RPMI7951 (cell line): ENCODE measurements around the gene HIVEP3. TPM values are rescaled to one million over a fixed set of nuclear protein-coding genes. Genes with fewer than 3 reads are reported as not detected.

Experiments used
- DNase-seq: peaks from one replicate; pipeline ENCODE4 v3.0.0-alpha.2; 2012; ENCODE audit warnings: low read depth
- total RNA-seq: library from RNA; depleted of rRNA; stranded (reverse); fragments of >200 nt; shearing (Covaris generic); gene quantifications from 2 replicates; pipeline ENCODE4 v1.2.3, GENCODE V29; 2014

The HIVEP3 gene
- total RNA-seq, 1 experiment from 2014 or later, result 4.1 TPM

GRCh38 chr1:41485605-41486004, 433.1 kb downstream of the HIVEP3 start:
- DNase-seq, result peak; percentile 80

DNA sequence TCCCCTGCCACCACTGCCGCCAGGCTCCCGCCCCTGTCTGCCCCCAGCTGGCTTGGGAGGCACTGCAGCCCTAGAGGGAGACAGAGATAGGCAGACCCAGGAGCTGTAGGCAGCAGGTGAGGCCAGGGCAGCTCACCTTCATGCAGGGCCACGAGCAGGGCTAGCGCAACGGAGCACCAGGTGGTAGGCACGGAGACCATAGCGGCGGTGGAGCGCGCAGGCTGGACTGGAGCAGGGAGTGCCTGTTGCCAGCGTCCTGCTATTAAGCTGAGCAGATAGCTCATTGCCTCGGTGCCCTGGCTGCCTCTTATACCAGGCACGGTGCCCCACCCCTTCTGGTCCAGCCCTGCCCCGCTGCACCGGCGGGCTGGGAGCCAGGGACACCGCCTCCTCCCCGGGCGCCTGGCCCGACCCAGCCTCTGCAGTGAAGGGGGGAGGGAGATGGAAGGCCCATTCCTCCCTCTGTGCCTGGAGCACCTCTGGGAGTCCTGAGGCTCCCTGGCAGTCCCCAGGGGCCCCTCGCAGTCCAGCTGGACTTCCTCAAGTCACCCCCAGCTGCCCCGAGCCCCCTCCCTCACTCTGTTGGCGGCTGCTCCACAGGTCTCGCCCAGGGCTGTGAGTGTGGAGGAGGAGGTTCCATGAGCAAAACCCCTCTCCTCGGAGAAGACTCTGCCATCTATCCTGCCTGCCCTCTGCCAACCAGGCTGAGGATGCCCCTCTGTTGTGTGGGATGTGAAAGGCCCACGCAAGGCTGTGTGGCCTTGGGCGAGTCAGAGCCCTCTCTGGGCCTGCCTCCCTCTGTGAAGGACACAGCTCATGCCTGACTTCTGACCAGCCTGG, 434.1 kb downstream of the HIVEP3 start, which contains the start of gene EDN2:
Gene EDN2, minus strand, starts transcription at position 282 of the 840 bp plus-strand sequence. Its CDS starts 82 bp downstream, at position 200.
- DNase-seq, result no peak

DNA sequence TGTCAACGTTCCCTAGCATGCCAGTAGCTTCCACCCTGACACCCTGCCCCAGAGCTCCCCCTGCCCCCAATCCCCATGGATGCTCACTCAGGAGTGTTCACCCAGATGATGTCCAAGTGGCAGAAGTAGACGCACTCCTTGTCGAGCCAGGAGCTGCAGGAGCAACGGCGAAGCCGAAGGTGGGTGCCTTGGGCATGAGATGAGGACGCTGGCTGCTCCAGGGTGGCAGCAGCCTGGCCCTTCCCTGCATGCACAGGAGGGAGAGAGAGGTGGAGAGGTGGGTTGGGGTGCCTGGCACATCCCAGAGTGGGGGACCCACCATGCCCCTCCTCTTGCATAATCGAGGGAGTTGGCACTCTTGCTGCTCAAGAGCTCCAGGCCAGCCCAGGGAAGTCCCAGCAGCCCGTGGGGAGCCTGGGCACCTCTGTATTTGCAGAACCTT, 434.7 kb downstream of the HIVEP3 start:
- no peak for DNase-seq

DNA sequence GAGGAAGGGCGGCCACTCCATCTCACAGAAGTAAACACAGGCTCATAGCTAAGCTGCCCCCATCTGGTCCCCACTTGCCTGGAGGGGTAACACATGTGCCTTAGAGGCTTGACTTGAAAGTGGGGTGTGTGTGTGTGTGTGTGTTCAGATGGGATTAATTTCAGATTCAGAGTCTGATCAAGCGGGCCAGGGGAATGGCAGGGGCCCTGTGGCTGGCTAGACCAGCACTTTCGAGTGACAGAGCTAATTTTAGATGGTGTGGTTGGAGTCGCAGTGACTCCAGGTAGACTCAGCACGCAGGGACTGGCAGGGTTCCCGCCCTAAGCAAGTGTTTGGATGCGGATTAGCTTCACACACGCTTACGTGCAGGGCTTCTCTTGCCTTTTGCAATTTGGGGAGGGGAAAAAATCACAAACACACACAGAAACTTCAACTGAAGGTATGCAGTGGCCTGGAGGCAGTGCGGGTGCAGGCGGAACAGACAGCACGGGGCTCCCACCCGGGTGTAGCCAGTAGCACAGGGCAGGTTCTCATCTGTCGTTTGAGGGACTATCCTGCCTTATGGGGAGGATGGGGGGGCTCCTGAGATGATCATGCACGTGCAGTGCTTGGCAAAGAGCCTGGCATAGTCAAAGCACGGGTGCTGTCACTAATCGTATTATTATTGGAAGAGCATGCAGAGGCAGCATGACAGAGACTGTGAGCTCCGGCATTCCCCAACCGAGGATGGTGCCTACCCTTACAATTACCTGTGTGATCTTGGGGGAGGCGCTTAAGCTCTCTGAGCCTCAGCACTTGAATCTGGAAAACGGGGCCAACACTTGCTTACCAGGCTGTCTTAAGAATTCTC, 435.5 kb downstream of the HIVEP3 start:
- DNase-seq, result peak; percentile 21

DNA sequence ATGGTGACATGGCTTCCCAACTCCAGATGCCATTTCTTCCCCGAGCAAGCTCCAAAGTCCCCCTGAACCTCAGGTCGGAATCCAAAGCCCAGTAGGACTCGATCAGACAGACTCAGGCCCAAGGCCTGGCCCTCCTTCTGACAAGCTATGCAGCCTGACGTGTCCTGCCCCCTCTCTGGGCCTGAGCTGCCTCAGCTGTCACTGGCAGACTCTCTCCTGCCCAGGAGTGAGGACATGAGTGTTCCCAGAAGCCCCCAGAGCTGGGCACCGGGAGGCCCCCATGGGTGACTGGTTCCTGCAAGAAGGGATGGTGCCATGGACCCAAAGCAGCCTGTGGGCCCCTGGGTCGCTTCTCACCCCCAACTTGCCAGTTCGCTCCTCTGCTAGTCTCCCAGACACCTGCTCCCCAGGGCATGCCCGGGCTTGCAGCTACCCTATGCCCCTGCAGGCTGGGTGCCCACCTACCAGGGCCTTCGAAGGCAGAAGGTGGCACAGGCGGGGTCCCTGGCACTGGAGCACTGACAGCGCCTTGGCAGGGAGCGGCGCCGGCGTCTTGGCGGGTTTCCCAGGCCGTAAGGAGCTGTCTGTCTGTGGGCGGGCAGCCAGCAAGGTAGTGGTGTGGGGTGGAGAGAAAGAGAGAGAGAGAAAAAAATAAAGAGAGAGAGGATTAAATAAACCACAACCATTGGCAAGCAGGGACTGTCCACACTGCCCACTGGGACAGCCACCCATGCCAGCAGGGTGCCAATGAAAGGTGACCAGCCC, 436.5 kb downstream of the HIVEP3 start:
- no peak for DNase-seq

DNA sequence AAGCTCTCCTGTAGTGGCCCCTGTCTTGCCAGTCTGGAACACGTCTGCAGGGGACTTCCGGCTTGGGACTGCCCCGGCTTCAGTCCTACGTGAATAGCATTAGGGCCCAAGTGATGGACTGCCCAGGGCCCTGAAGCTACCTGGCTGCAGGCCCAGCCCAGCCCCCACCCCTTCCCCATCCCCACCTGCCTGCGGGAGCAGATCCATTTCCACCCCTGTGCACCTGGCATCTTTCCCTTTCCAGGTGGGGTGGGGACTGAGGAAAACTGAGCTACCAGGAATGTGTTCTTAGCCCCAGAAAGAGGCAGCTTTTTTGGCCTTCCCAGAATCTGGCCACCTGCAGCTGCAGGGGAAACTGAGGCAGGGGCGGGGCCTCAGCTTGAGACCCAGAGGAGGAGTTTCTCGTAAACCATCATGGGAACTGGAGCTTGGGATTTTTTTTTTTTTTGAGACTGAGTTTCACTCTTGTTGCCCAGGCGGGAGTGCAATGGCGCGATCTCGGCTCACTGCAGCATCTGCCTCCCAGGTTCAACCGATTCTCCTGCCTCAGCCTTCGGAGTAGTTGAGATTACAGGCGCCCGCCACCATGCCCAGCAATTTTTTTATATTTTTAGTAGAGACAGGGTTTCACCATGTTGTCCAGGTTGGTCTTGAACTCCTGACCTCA, 437.5 kb downstream of the HIVEP3 start:
- DNase-seq, result no peak

DNA sequence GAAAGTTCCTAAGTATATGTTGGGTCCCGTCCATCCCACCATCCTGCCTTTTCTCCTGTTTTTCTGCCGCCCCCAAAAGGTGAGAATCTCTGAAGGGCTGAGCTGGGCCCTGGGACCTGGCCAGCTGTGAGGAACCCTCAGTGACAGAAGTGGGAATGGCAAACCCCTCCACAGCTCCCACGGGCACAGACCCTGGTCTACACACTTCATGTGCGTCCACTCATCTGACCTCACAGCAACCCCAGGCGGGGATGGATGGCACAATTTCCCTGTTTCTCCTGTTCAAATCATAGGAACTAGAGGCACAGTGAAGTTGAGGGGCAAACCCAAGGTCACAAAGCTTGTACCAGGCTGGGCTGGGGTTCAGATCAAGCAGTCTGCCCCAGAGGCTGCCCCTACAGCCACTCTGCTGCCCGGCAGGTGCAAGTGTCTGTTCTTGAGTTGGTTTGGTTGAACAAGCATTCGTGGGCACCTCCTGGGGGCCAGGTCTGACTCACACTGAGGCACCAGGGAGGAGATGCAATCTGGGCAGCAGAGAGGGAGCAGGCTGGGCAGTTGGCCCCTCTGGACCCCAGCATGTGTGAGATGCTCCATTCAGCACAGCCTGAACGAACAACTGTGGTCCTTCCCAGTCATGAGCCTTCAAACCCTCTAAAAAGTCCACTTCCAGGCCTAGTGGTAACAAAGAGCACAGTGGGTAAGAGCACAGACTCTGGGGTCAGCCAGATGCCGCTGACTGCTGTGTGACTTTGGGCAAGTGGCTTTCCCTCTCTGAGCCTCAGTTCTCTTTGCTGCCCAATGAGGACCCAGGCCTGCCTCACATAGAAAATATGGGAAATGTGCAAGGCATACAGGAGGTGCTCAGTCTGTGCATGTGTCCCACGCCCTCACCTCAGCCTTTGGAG, 438.3 kb downstream of the HIVEP3 start:
- DNase-seq, result no peak

GRCh38 chr1:41479808-41480160, 438.9 kb downstream of the HIVEP3 start:
- DNase-seq, result no peak

- DNase-seq, result no peak
Measured at GRCh38 chr1:41479000-41479807, 439.5 kb downstream of the HIVEP3 start.

DNA sequence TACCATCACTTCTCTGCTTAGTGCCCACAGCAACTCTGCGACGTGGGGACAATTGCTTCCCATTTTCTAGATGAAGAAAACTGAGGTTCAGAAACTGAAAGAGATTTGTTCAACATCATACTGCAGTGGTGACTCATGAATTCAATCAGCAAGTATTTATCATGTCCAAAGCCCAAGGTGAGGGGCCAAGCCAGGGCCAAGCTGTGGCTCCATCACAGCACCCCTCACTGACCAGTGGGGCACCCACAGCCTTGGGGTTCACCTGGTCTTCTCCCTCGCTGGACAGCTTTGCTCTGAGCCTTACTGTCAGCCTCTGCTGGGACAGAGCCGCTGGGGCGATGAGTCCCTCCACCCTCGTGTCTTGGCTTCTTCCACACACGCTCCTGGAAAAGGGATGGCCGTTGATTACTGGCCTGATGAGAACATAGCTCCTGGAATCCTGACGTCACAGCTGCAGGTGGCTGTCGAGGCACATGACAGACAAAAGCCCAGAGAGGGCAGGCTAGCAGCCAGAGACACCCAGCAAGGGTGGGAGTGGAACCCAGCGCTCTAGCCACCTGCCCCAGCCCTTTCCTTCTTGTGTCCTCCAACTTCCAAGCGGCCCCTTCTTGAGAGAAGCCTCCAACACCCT, 440.5 kb downstream of the HIVEP3 start:
- DNase-seq, result no peak

GRCh38 chr1:41476807-41477361, 441.8 kb downstream of the HIVEP3 start:
- DNase-seq, result no peak

GRCh38 chr1:41475859-41476567, 442.7 kb downstream of the HIVEP3 start:
- no peak for DNase-seq

GRCh38 chr1:41475346-41475745, 443.4 kb downstream of the HIVEP3 start:
- DNase-seq, result no peak

DNA sequence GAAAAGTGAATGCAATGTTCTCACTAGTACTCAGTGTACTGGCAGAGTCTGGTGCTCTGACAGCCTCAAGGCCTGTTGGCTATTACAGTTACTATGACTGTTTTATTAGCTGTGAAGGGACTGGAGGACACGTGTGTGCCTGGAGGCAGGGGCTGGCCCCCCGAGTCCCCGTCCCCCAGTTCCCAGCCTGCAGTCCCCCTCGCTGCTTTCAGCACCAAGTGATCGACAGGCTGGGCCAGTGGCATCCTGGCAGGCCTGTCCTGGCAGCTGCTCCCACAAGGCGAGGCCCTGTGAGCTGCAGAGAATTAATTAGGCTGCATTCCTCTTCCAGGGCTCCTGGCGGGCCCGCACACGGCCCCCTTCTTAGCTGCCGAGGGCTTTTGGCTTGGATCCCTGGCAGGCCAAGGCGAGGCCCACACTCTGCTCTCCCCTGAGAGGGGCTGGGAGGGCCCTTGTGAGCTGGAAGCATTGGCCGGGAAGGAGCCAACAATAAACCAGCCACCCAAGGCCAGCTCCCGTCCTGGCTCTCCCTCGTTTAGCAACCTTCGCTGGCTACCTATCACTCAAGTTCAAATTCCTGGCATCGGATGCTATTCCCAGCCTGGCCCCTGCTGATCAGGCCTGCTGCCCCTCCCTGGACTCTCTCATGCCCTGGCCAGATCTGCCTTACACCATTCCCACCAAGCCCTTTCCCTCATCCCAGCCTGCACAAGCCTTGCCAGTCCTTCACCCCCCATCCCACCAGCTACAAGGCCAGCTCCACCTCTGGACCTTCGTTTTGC, 444.0 kb downstream of the HIVEP3 start:
- no peak for DNase-seq

DNA sequence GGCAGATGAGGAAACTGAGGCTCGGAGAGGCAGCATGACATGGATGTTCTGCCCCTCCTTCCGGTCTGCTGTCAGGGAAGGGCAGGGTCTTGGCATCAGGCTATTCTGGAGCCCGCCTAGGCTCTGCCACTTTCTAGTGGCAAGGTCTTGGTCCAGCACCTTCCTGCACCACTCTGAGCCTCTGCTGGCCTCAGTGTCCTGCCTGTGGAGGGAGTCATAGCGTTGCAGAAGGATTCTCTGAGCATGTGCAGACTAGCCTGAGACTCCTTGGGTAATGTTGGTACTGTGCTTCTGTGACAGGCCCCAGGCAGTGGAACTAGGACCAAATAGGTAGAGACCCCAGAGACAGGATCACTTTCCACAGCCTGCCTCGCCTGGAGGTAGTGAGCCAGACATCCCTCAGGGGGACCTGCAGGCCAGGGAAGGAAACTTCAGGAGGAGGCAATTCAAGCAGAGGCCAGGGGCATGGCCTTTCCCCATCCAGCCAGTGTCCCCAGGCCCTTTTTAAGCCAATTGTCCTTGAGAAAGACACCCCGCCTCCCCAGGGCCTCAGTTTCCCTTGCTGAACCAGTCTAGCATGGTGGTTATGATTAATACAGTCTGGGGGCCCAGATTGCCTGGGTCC, 444.9 kb downstream of the HIVEP3 start:
- DNase-seq, result no peak

- no peak for DNase-seq
Measured at GRCh38 chr1:41471658-41472057, 447.1 kb downstream of the HIVEP3 start.

DNA sequence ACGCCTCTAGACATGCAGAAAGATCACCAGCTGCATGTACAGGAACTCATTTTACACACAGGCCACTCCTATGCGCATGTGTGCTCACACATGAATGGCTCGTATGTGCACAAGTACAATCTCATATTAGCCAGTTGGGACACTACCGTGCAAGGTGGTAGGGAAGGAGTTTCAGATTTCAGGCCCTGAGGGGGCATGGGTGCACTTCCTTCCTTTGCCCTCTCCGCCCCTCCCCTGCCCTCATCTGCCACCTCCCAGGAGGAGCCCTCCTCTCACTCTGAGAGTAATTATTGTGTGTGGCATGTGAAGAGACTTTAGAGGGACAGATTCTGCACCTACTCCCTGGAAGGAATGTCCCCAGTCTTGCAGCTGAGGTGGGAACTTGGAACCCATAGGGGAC, 449.0 kb downstream of the HIVEP3 start:
- DNase-seq, result no peak
